ENCODE measurements around the gene SYTL4.

DNA sequence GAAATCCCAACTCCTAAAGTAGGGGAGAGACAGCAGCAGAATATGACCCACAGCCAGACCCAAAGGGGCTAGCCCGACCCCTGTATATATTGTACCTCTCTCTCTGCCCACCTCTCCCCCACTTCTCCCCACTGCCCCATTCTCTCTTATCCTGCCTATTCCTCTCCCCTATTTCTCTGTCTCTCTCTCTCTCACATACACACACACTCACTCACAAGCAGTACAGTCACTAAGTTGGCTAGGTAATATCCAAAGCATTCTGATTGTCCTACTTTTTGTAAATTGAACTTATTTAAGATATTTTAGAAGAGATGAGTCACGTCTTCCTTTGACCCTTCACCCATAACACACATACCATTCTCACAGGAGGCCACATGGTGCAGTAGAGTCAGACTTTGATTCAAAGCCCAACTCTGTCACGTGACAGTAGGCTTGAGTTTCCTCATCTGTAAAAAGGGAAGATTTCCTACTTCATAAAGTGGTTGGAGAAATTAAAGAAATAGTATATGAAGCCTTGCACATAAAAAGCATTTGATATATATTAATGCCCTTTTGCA lies 58.4 kb downstream of the SYTL4 start:
- no peak for TF ChIP-seq POLR2A (IDR thresholded peaks at IDR 0.05)
- TF ChIP-seq, protein P1, sequence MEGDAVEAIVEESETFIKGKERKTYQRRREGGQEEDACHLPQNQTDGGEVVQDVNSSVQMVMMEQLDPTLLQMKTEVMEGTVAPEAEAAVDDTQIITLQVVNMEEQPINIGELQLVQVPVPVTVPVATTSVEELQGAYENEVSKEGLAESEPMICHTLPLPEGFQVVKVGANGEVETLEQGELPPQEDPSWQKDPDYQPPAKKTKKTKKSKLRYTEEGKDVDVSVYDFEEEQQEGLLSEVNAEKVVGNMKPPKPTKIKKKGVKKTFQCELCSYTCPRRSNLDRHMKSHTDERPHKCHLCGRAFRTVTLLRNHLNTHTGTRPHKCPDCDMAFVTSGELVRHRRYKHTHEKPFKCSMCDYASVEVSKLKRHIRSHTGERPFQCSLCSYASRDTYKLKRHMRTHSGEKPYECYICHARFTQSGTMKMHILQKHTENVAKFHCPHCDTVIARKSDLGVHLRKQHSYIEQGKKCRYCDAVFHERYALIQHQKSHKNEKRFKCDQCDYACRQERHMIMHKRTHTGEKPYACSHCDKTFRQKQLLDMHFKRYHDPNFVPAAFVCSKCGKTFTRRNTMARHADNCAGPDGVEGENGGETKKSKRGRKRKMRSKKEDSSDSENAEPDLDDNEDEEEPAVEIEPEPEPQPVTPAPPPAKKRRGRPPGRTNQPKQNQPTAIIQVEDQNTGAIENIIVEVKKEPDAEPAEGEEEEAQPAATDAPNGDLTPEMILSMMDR (IDR thresholded peaks at IDR 0.05) = no peak
